Fibroblast of the aortic adventitia (primary cell): ENCODE data around the gene RAP1GAP. TPM values are rescaled to one million over a fixed set of nuclear protein-coding genes. Genes with fewer than 3 reads are reported as not detected.

ENCODE experiments used
- DNase-seq: peaks from one replicate; pipeline ENCODE4 v3.0.0-alpha.2; 2010; ENCODE audit warnings: low read depth
- H3K4me3 ChIP-seq: 2 replicates; pipeline ENCODE4 v1.5.1; 2011; ENCODE audit warnings: low read depth, mild to moderate bottlenecking, control low read depth, low read length, moderate library complexity
- CTCF ChIP-seq: IDR thresholded peaks from 2 replicates; pipeline ENCODE4 v1.5.1; 2011; ENCODE audit warnings: mild to moderate bottlenecking, low read length, control low read depth, inconsistent platforms; ENCODE audit not compliant: insufficient read depth
- total RNA-seq: library from RNA; depleted of rRNA; stranded (reverse); fragments of >200 nt; gene quantifications from 2 replicates; pipeline ENCODE4 v1.2.3, GENCODE V29; 2012; ENCODE audit warnings: low replicate concordance

The RAP1GAP gene
- total RNA-seq, 1 donor = 0.09 TPM

GRCh38 chr1:21649315-21649714 is 19.8 kb downstream of the RAP1GAP start:
- DNase-seq = no peak
- TF ChIP-seq CTCF = no peak
- H3K4me3 ChIP-seq = no peak overlapping the region

DNA sequence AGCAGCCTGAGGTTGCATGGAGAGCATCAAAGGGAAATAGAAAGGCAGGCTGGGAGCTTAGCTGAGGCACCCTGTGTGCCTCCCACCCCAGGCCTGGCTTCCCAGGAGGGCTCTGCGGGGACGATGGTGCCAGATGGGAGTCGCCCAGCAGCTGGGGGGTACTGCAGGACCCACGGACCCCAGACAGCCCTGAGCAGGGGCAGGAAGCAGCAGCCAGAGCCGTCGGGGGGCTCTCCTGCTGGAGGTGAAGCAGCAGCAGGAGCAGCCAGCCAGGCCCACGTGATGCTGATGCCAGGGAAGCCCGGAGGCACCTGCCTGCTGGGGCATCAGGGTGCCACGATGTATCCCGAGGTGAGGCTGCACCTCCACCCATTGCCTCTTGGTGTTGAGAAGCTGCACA is 20.4 kb downstream of the RAP1GAP start:
- no peak overlapping the region for H3K4me3 ChIP-seq
- TF ChIP-seq CTCF = no peak
- DNase-seq = no peak

GRCh38 chr1:21648352-21648730 is 20.8 kb downstream of the RAP1GAP start:
- no peak overlapping the region for H3K4me3 ChIP-seq
- DNase-seq = no peak
- TF ChIP-seq CTCF = no peak

- H3K4me3 ChIP-seq = no peak overlapping the region
- peak; percentile 58 for DNase-seq
- TF ChIP-seq CTCF = no peak
Measured at GRCh38 chr1:21647431-21648351, 21.5 kb downstream of the RAP1GAP start.

DNA sequence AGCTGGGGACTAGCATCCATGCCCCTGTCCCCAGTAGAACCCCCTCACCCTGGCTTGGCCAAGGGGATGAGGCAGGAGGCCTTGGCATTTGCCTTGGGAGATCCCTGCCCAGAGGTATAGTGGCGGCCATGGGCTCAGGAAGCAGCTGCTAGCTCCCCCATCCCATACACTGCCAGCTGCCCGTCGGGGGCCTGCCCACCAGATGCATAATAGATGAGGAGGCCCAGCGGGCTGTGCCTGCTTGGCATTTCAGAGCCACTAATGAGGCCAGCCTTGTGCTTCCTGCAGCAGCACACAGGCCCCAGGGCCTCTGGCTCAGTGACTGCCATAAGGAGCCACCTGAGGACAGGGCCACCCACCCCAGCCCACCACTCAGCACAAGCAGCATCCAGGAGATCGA is 23.6 kb downstream of the RAP1GAP start:
- TF ChIP-seq CTCF = no peak

DNA sequence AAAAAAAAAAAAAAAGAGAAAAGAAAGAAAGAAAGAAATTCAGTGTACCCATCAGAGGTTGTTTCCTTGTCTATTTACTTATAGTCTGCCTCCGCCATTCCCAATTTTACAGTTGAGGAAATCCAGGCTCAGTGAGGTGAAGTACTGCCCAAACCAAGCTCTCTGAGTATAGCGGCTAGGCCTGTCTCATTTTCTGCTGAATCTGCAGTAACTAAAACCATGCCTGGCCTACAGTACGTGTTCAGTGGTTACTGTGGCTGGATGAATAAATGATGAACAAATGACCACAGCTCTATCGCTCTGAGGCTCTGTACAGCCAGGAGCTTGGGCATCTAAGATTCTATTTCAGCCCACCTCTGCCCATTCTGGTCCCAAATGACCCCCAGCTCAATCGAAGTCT is 24.3 kb downstream of the RAP1GAP start:
- no peak for TF ChIP-seq CTCF
- no peak for DNase-seq
- H3K4me3 ChIP-seq = no peak overlapping the region

More for the DNA sequence above, 23.6 kb downstream of the RAP1GAP start:
- no peak for DNase-seq
- H3K4me3 ChIP-seq = no peak overlapping the region

- DNase-seq = no peak
- H3K4me3 ChIP-seq = no peak overlapping the region
- no peak for TF ChIP-seq CTCF
Measured at GRCh38 chr1:21644348-21644747, 24.8 kb downstream of the RAP1GAP start.
